ENCODE measurements around the gene MARCHF5.
"Not testable (repeated sequence)": the region's sequence is repeated elsewhere in the genome, so short reads cannot be mapped to it uniquely, and the experiment has no call there.

Gene MARCHF5

GRCh38 chr10:92305133-92306072 is 14.4 kb downstream of the MARCHF5 start:
- no peak for DNase-seq (ENCODE audit: low read depth)

GRCh38 chr10:92309272-92309671 is 18.3 kb downstream of the MARCHF5 start:
- DNase-seq (ENCODE audit: low read depth): no peak

GRCh38 chr10:92313750-92314149 is 22.8 kb downstream of the MARCHF5 start:
- no peak for DNase-seq (ENCODE audit: low read depth)

- DNase-seq (ENCODE audit: low read depth): no peak
Observed at GRCh38 chr10:92316610-92317009, 25.6 kb downstream of the MARCHF5 start.

GRCh38 chr10:92323079-92323478 is 32.1 kb downstream of the MARCHF5 start:
- no peak for DNase-seq (ENCODE audit: low read depth)

GRCh38 chr10:92327445-92328433 is 36.8 kb downstream of the MARCHF5 start:
- no peak for DNase-seq (ENCODE audit: low read depth)

GRCh38 chr10:92328993-92329392 is 38.0 kb downstream of the MARCHF5 start:
- DNase-seq (ENCODE audit: low read depth): no peak

- not testable (repeated sequence) for DNase-seq (ENCODE audit: low read depth)
Observed at GRCh38 chr10:92329927-92330326, 39.0 kb downstream of the MARCHF5 start.

GRCh38 chr10:92342796-92343195 is 51.8 kb downstream of the MARCHF5 start:
- no peak for DNase-seq (ENCODE audit: low read depth)

GRCh38 chr10:92345575-92345974 is 54.6 kb downstream of the MARCHF5 start:
- DNase-seq (ENCODE audit: low read depth): not testable (repeated sequence)

GRCh38 chr10:92347035-92347676 is 56.2 kb downstream of the MARCHF5 start:
- not testable (repeated sequence) for DNase-seq (ENCODE audit: low read depth)

GRCh38 chr10:92350411-92350810 is 59.4 kb downstream of the MARCHF5 start:
- DNase-seq (ENCODE audit: low read depth): no peak

GRCh38 chr10:92354587-92354986 is 63.6 kb downstream of the MARCHF5 start:
- no peak for DNase-seq (ENCODE audit: low read depth)

- DNase-seq (ENCODE audit: low read depth): no peak
Observed at GRCh38 chr10:92356041-92356440, 65.1 kb downstream of the MARCHF5 start.

- DNase-seq (ENCODE audit: low read depth): no peak
Observed at GRCh38 chr10:92363498-92363897, 72.5 kb downstream of the MARCHF5 start.

- DNase-seq (ENCODE audit: low read depth): no peak
Observed at GRCh38 chr10:92366412-92367021, 75.5 kb downstream of the MARCHF5 start.

GRCh38 chr10:92377962-92378361 is 87.0 kb downstream of the MARCHF5 start:
- no peak for DNase-seq (ENCODE audit: low read depth)

GRCh38 chr10:92381543-92381954 is 90.6 kb downstream of the MARCHF5 start:
- no peak for DNase-seq (ENCODE audit: low read depth)

- no peak for DNase-seq (ENCODE audit: low read depth)
Observed at GRCh38 chr10:92382631-92383030, 91.7 kb downstream of the MARCHF5 start.

- no peak for DNase-seq (ENCODE audit: low read depth)
Observed at GRCh38 chr10:92384741-92385140, 93.8 kb downstream of the MARCHF5 start.

GRCh38 chr10:92385831-92386230 is 94.9 kb downstream of the MARCHF5 start:
- no peak for DNase-seq (ENCODE audit: low read depth)
